NAMALWA (cell line): Measurements from ENCODE around the gene ATOH8.

ENCODE experiments used
- DNase-seq: peaks from one replicate; pipeline ENCODE4 v3.0.0-alpha.2; 2015; ENCODE audit warnings: low spot score

Gene ATOH8

GRCh38 chr2:85736456-85737355 lies 17.1 kb upstream of the ATOH8 start:
- no peak for DNase-seq

DNA sequence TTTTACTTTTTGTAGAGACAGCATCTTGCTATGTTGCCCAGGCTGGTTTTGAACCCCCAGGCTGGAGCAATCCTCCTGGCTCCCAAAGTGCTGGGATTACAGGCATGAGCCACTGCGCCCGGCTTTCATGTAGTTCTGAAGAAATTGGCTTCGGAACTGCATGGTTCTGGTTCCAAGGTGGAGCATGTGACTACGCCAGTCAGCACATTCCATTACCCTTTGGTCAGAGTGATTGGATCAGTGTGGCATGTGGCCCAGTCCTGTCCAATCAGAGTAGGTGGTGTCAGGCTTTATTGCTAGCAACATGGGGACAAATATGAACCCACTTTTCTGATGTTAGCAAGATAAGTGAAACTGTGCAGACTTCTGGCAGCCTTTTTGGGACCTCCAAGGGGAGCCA lies 16.3 kb upstream of the ATOH8 start:
- no peak for DNase-seq

GRCh38 chr2:85737961-85738360 lies 15.8 kb upstream of the ATOH8 start:
- no peak for DNase-seq

DNA sequence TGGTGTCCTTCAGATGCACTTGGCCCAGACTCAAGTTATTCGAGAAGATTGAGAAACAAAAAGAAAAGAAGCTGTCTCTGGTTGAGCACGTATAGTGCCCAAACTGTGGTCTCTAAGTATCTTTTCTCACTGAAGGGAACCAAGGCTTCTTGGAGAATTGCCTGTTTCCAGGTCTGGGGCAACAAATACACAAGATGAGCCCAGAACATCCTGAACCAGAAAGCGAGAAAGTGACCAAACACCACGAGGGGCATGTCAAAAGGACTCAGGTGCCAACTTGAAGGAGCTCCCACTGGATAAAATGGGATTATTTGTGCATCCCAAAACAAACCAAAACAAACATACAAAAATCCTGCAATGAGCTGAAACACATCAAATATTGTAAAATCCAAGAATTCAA lies 13.6 kb upstream of the ATOH8 start:
- DNase-seq, result no peak

- DNase-seq, result no peak
Observed at GRCh38 chr2:85741211-85741832, 12.5 kb upstream of the ATOH8 start.

GRCh38 chr2:85741833-85742455 lies 11.8 kb upstream of the ATOH8 start:
- no peak for DNase-seq

- DNase-seq, result no peak
Observed at GRCh38 chr2:85743304-85743978, 10.3 kb upstream of the ATOH8 start.

GRCh38 chr2:85744055-85744454 lies 9.7 kb upstream of the ATOH8 start:
- DNase-seq, result no peak

DNA sequence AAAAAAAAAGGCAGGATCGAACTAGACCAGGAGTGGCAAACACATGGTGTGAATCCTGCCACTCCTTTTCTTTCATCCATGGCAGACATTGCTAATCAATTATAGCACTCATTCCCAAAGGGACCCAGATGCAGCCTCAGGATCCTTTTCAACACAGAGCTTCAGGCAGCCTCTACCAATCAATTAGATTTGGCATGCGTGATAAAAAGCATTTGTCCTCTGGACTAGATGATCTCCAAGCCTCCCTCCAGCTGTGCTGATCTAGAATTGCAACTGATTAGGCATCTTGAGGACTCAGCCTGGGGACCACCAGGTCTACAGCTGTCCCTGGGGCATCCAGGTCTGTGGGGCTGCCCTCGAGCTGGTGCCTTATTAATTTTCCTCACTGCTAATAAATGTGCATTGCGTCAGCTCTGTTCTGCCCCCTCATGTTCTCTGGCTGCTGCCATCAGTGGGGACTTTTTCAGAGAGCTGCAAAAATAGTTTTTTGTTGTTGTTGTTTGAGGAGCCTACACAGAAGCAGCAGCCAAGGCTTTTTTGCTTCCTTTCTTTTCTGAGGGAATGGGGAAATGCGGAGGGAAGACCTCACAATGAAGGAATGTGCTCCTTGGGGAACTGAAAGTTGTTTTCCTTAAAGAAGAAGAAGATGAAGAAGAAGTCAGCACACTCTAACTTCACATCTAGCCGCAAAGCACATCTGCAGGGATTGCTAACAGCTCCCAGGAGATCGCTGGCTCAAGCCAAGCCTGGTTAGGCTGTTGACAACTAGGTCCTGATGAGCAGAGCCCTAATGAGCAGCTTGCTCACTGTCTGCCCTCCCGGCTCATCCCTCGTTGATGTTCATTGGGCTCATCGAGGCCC lies 8.8 kb upstream of the ATOH8 start:
- peak; percentile 26 for DNase-seq

DNA sequence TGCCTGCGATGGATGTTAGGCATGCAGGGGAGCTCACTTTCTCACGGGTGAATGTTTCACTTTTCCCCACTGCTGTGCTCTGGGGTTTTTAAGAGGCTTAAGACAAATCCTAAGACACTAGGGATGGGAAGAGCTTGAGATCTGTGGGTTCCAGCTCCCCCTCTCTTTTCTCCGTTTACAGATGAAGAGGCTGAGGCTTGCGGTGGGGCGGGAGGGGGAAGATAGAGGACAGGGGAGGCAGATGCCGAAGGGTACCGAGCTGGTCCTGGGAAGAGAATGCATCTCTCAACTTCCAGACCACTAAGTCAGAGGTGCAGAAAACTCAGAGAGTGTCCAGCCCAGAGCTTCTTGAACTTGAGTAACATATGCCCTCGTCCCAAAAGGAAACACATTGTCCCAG lies 8.2 kb upstream of the ATOH8 start:
- DNase-seq, result no peak

- no peak for DNase-seq
Observed at GRCh38 chr2:85746321-85747004, 7.3 kb upstream of the ATOH8 start.

GRCh38 chr2:85747441-85747840 lies 6.3 kb upstream of the ATOH8 start:
- DNase-seq, result no peak

DNA sequence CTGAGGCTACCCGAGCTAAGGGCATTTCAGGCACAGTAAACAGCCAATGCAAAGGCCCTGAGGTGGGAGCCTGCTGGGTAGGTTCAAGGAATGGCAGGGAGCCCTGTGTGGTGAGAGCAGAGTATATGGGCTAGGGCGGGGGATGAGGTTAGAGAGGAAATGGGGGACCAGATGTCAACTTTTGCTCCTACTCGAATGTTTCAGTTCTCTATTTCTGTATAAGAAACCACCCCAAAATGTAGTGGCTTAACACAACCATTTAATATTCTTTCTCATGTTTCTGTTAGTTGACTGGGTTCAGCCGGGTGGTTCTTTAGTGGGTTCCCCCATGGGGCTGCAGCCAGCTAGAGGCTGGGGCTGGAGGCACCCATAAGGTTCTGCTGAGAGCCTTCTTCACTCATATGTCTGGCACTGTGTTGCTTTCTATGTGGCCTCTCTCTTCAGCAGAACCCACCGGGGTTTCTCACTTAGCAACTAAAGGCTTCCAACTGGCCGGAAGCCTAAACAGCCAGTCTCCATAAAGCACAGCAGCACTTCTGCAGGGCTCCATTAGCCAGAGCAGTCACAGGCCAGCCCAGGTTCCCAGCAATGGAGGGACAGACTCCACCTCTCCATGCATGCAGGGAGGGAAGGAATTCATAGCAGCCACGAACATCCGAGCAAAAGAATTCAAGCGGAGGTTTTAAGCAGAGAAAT lies 5.6 kb upstream of the ATOH8 start:
- peak; percentile 54 for DNase-seq

DNA sequence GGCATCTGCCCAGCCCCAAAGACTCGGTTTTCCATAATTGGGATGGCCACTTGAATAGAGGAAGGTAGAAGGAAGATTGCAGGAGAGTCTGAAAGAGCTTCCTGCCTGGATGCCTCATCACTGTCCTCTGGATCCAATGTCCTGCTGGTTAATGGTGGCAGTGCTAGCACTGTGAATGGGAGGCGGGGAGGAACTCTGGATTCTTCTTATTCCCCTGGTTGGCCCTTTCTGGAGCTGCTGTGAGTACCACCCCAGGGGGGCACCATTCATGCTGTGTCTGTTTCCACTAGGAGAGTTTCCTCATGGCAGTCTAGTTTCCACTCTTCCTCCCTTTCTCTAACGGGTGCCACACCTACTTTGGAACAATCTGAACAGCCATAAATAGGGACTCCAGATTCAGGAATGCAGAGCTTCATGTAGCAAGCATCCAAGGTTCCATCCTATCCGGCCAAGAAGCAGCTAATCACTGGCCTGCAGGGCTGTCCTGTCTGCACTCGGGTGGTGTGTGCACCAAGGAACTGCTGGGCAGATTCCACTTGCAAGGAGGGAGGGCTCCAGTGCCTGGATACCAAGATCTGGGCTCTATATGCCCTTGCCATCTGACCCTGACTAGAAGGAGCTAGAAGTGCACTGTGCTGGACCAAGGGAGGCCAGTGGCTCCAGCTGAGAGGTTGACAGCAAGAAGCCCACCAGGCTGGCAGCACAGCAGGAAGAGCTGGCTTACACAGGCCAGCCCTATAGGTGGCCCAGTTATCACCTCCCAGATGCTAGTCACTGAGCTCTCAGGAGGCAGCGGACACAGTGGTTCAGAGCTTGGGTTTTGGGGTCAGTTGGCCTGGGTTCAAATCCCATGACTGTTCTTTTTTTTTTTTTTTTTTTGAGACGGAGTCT lies 4.6 kb upstream of the ATOH8 start:
- DNase-seq, result no peak

DNA sequence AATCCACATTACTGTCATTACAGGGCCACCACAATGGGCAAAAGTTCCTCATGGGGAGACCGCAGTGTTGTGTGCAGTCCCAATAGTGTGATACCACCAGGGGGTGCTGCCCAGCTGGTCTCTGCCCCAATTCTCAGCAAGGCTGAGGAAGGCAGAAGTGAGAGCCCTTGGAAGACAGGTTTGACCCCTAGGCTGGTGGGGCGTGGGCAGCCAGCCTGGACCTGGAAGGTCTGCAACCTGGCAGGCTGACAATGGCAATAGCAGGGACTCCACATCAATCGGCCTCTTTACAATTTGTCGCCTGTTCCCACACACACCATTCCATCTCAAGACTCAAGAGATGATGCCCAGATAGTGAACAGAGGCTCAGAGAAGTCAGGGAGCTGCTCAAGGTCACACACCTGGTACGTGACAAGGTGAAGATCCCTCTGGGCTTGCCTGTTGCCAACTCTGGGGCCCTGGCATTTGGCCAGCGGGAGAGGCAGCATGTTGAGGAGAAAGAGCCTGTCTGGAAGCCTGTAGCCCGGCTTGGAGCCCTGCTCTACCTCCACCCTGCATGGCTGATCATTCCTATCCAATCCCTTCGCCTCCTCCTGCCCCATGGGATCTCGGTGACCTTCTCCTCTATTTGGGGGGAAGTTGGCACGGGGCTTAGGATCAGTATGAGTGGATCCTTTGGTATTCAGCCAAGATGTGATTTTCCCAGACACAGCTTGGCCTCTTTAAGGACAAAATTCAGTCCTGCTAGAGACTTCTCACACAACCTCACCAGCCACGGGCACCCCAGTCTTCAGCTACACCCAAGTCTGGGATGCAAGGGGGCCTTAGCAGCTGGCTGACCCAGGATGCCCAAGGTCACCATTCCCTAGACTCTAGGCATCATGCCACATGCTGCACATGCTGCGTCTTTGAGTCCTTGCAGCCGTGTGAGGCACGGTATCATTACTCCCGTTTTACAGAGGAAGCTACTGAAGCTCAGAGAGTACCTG lies 2.9 kb upstream of the ATOH8 start:
- peak; percentile 74 for DNase-seq

DNA sequence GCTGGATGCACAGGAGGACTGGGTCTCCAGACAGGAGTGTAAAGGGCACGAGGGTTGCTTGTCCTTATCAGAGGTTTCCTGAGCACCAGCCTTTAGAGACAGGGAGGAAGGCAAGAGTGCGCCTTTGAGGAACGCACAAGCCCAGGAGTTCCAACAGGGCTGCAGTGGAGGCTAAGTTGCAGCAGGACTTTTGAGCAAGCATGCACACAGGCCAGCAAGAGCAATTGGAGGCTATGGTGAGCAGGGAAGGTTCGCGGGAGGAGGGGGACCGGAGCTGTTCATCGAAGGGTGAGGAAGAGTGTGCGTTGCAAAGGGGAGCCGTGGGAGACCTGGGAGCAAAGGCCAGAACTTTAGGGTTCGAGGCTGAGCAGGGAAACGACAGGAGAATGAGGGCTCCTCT lies 2.2 kb upstream of the ATOH8 start:
- DNase-seq, result no peak

DNA sequence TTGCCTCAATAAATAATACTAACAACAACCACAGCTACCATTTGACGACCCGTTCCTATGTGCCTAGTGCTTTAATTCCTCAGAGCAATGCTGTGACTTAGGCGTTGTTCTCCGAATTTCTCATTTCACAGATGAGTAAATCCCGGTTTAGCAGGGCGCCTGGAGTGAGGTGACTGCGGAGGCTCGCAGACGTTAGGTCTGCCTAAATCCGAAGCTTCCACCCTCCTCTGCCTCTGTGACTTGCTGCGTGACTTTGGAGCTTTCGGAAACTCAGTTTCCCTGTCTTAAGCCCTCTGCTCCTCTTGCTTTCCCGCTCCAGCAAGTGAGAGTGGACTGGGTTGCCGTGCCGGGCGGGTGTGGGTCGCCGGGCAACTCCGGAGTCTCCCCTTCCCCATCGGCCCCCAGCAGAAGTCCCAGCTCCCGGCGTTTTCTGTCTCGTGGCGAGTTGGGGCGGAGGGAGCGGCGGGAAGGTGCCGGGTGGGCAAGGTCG lies 711 bp upstream of the ATOH8 start:
- no peak for DNase-seq
